ENCODE data around the gene PPT1.
"Not testable (repeated sequence)": the region's sequence is repeated elsewhere in the genome, so short reads cannot be mapped to it uniquely, and the experiment has no call there.

PPT1 gene

DNA sequence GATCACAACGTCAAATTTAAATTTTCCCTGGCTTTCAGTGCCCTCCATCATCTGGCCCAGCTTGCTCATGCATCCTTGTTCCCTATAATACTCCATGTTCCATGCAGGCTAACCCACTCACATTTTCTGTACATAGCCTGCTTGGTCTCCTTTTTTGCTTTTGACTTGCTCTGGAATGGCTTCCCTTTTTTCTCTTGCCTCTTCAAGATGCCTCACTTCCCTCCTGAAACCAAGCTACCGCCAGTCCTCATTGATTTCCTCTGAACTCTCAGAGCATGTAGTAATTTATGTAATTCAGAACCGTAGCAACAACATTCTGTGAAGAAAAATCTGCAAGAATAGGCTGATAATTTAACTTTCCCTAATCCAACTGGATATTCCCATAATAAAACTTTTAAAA, 46.2 kb downstream of the PPT1 start:
- ATAC-seq = no peak
- Mint-ChIP-seq H3K36me3 (ENCODE audit: low read depth) (peaks cover 59% of the 10 kb centered on the region), H3K4me1 (peaks cover 90% of the 10 kb centered on the region)

DNA sequence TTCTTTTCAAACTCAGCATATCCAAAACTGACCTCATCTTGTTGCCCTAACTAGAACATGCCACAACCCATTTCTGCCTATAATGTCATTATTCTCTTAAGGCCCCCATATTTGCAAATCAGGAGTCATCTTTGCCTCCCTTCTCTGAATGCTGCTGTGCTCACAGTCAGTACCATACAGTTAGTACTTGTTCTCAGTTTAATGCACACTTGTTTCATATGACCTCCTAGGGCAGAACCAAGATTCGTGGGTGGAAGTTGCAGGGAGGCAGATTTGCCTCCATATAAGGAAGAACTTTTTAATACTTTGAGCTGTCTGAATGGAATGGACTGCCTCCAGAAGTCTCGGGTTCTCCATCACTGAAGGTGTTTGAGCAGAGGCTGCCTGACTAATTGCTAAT, 47.3 kb downstream of the PPT1 start:
- DNase-seq = no peak
- no peaks in the 10 kb centered on the region for H3K27me3 Mint-ChIP-seq
- peaks cover 90% of the 10 kb centered on the region for H3K4me1 Mint-ChIP-seq
- peak overlapping the region; percentile 87 for H3K27ac Mint-ChIP-seq
- H3K36me3 Mint-ChIP-seq (ENCODE audit: low read depth) = peaks cover 62% of the 10 kb centered on the region
- H3K9me3 Mint-ChIP-seq = no peaks in the 10 kb centered on the region
- ATAC-seq = peak; percentile 84
- peak overlapping the region; percentile 38 for H3K4me3 Mint-ChIP-seq

More for the DNA sequence above, 46.2 kb downstream of the PPT1 start:
- DNase-seq = no peak
- Mint-ChIP-seq H3K9me3 (no peaks in the 10 kb centered on the region), H3K4me3 (peak overlapping the region; percentile 43), H3K27me3 (no peaks in the 10 kb centered on the region), H3K27ac (peak overlapping the region; percentile 66)

- peak overlapping the region; percentile 85 for H3K27ac Mint-ChIP-seq
- DNase-seq (no peak), ATAC-seq (peak; percentile 72)
- no peaks in the 10 kb centered on the region for H3K9me3 Mint-ChIP-seq
- no peaks in the 10 kb centered on the region for H3K27me3 Mint-ChIP-seq
- peaks cover 92% of the 10 kb centered on the region for H3K4me1 Mint-ChIP-seq
- peak overlapping the region; percentile 55 for H3K4me3 Mint-ChIP-seq
- peaks cover 67% of the 10 kb centered on the region for H3K36me3 Mint-ChIP-seq (ENCODE audit: low read depth)
These were observed 49.3 kb downstream of the PPT1 start for GRCh38 chr1:40047769-40048168.

DNA sequence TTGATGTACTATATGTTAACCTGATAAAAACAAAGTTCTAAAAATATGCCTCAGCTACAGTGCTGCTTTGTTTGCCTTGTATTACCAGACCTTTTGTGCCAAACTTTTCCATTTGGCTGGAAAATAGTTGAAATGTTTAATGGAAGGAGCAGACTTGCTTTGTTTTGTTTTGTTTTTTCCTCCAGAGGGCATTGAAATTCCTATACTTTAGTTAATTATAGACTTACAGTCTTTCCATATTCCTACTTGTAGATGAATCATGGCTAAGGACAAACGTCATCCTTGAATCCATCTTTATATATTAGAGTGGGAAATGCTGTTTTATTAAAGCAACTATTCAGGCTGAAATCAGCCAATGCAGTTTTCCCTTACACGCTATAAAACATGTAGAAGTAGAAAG, 49.8 kb downstream of the PPT1 start:
- Mint-ChIP-seq H3K27ac (peak overlapping the region; percentile 85), H3K9me3 (no peaks in the 10 kb centered on the region), H3K4me1 (peaks cover 94% of the 10 kb centered on the region), H3K36me3 (ENCODE audit: low read depth) (peaks cover 69% of the 10 kb centered on the region), H3K4me3 (peak overlapping the region; percentile 55), H3K27me3 (no peaks in the 10 kb centered on the region)
- DNase-seq (no peak), ATAC-seq (no peak)

DNA sequence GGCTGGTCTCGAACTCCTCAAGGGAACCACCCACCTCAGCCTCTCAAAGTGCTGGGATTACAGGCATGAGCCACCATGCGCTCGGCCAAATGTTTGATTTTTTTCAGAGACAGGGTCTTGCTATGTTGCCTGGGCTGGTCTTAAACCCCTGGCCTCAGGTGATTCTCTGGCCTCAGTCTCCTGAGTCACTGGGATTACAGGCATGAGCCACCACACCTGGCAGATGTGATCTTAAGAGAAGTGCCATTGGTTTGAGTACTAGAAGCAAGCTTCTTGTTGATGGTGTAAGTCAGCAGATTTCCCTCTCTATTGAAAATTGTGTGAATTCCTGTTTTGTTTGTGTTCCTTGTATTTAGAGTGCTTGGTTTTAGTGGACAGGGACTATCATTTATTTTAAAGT, 51.3 kb downstream of the PPT1 start:
- DNase-seq (no peak), ATAC-seq (no peak)
- H3K4me1 Mint-ChIP-seq = peaks cover 88% of the 10 kb centered on the region
- H3K36me3 Mint-ChIP-seq (ENCODE audit: low read depth) = peaks cover 73% of the 10 kb centered on the region
- H3K4me3 Mint-ChIP-seq = peak overlapping the region; percentile 47
- H3K9me3 Mint-ChIP-seq = no peaks in the 10 kb centered on the region
- H3K27me3 Mint-ChIP-seq = no peaks in the 10 kb centered on the region
- H3K27ac Mint-ChIP-seq = peak overlapping the region; percentile 81

- Mint-ChIP-seq H3K27ac (peak overlapping the region; percentile 81), H3K4me1 (peaks cover 84% of the 10 kb centered on the region), H3K27me3 (no peaks in the 10 kb centered on the region), H3K36me3 (ENCODE audit: low read depth) (peaks cover 70% of the 10 kb centered on the region), H3K4me3 (peak overlapping the region; percentile 66), H3K9me3 (no peaks in the 10 kb centered on the region)
- DNase-seq (no peak), ATAC-seq (no peak)
These were observed 51.9 kb downstream of the PPT1 start for GRCh38 chr1:40045182-40045581.

- Mint-ChIP-seq H3K9me3 (no peaks in the 10 kb centered on the region), H3K36me3 (ENCODE audit: low read depth) (peaks cover 62% of the 10 kb centered on the region), H3K27me3 (no peaks in the 10 kb centered on the region), H3K27ac (peak overlapping the region; percentile 97), H3K4me1 (peaks cover 79% of the 10 kb centered on the region), H3K4me3 (peak overlapping the region; percentile 99)
- DNase-seq = no peak
- no peak for ATAC-seq
These were observed 52.9 kb downstream of the PPT1 start for GRCh38 chr1:40044110-40044509.

- peak overlapping the region; percentile 99 for H3K4me3 Mint-ChIP-seq
- peak overlapping the region; percentile 97 for H3K27ac Mint-ChIP-seq
- no peaks in the 10 kb centered on the region for H3K27me3 Mint-ChIP-seq
- no peaks in the 10 kb centered on the region for H3K9me3 Mint-ChIP-seq
- ATAC-seq = no peak
- H3K36me3 Mint-ChIP-seq (ENCODE audit: low read depth) = peaks cover 53% of the 10 kb centered on the region
- DNase-seq = no peak
- peaks cover 75% of the 10 kb centered on the region for H3K4me1 Mint-ChIP-seq
These were observed 54.7 kb downstream of the PPT1 start for GRCh38 chr1:40042341-40042740.

GRCh38 chr1:40041466-40041838, 55.6 kb downstream of the PPT1 start:
- ATAC-seq = no peak
- Mint-ChIP-seq H3K4me1 (peaks cover 74% of the 10 kb centered on the region), H3K4me3 (peak overlapping the region; percentile 99), H3K36me3 (ENCODE audit: low read depth) (peaks cover 51% of the 10 kb centered on the region), H3K27ac (peak overlapping the region; percentile 97), H3K27me3 (no peaks in the 10 kb centered on the region), H3K9me3 (no peaks in the 10 kb centered on the region)
- no peak for DNase-seq

- DNase-seq (peak; percentile 100), ATAC-seq (peak; percentile 92)
- peak within 1 kb of the TSS; percentile 99 for H3K4me3 Mint-ChIP-seq
- no peaks in the 10 kb centered on the region for H3K27me3 Mint-ChIP-seq
- H3K4me1 Mint-ChIP-seq = peaks cover 73% of the 10 kb centered on the region
- H3K27ac Mint-ChIP-seq = peak within 1 kb of the TSS; percentile 97
- H3K9me3 Mint-ChIP-seq = no peaks in the 10 kb centered on the region
- H3K36me3 Mint-ChIP-seq (ENCODE audit: low read depth) = peaks cover 44% of the 10 kb centered on the region
These were observed 56.3 kb downstream of the PPT1 start, which contains the start of gene CAP1 for GRCh38 chr1:40040511-40041465. CAP1 (plus strand) TSS chr1:40040729; CDS start chr1:40059347, 18,618 bp downstream.

DNA sequence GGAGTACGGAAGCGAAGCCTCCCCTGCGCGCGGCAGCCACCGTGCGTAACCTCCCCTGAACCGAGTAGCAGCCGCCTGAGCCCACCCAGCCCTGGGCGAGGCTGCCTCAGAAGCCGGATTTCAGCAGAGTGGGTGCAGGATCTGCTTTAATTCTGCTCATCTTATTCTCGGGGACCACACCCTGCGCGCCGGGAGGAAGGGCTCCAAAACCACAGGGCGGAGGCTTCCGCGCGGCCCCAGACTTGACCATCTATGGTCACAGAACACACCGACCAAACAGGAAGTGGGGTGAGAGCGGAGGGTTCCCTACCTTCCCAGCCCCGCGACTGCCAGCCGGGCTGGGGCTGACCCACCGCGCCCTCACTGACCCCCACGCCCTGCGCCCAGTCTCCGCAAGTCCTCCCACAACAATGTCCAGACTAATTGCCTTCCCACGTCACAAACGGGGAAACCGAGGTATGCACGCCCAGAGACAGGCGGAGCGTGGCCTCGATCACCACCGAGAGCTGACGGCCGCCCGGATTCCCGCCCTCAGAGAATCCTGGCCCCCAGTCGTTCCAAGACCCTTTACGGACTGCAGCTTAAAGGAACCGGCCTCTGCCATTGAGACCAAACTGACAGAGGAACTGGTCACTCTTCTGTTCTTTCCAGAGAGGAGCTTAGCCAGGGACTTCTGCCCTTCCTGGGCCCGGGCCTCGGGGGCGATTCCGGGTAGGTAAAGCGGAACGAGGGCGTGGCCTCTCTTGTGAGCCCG, 57.1 kb downstream of the PPT1 start:
- Mint-ChIP-seq H3K4me1 (peaks cover 72% of the 10 kb centered on the region), H3K4me3 (peak overlapping the region; percentile 99), H3K27ac (peak overlapping the region; percentile 97), H3K9me3 (no peaks in the 10 kb centered on the region), H3K27me3 (no peaks in the 10 kb centered on the region), H3K36me3 (ENCODE audit: low read depth) (peaks cover 37% of the 10 kb centered on the region)
- ATAC-seq (peak; percentile 64), DNase-seq (peak; percentile 83)

DNA sequence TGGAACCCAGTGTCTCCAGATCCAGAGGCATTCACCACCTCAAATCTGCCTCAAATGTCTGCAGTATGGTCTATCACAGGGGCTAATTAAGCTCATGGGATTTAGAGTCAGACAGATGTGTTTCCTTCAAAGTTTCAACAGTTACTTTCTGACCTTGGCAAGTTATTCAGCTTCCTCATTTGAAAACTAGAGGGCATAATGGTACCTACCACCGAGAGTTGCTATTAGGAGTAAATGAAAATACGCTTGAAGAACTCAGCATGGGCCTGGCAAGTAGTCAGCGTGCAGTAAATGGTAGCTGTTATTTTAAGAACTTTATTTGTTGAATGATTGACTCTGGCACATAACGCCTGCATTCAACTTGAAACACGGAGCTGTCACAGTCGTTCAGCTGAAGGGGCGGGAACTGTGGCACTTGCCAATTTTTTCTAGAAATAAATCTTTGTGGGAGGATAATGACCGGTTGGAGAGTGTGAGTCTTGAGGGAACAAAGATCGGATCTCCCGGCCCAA, 57.8 kb downstream of the PPT1 start:
- ATAC-seq (no peak), DNase-seq (no peak)
- H3K27me3 Mint-ChIP-seq = no peaks in the 10 kb centered on the region
- H3K9me3 Mint-ChIP-seq = no peaks in the 10 kb centered on the region
- peak overlapping the region; percentile 97 for H3K27ac Mint-ChIP-seq
- H3K36me3 Mint-ChIP-seq (ENCODE audit: low read depth) = peaks cover 33% of the 10 kb centered on the region
- peak overlapping the region; percentile 99 for H3K4me3 Mint-ChIP-seq
- H3K4me1 Mint-ChIP-seq = peaks cover 73% of the 10 kb centered on the region

- peaks cover 27% of the 10 kb centered on the region for H3K36me3 Mint-ChIP-seq (ENCODE audit: low read depth)
- DNase-seq (no peak), ATAC-seq (no peak)
- H3K27me3 Mint-ChIP-seq = no peaks in the 10 kb centered on the region
- peak overlapping the region; percentile 97 for H3K27ac Mint-ChIP-seq
- peaks cover 72% of the 10 kb centered on the region for H3K4me1 Mint-ChIP-seq
- peak overlapping the region; percentile 99 for H3K4me3 Mint-ChIP-seq
- H3K9me3 Mint-ChIP-seq = no peaks in the 10 kb centered on the region
These were observed 58.4 kb downstream of the PPT1 start for GRCh38 chr1:40038697-40039096.

DNA sequence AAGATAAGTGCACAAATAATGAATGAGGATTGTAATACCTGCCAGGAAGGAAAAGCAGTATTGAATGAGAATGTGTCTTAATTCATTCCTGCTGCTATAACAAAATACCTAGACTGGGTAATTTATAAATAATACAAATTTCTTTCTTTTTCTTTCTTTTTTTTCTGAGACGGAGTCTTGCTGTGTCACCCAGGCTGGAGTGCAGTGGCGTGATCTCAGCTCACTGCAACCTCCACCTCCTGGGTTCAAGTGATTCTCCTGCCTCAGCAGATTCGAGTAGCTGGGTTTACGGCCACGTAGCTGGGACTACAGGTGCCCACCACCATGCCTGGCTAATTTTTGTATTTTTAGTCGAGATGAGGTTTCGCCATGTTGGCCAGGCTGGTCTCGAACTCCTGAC, 59.8 kb downstream of the PPT1 start:
- H3K36me3 Mint-ChIP-seq (ENCODE audit: low read depth) = peaks cover 15% of the 10 kb centered on the region
- not testable (repeated sequence) for H3K27ac Mint-ChIP-seq, H3K4me3 Mint-ChIP-seq, ATAC-seq, H3K9me3 Mint-ChIP-seq, DNase-seq, H3K27me3 Mint-ChIP-seq
- H3K4me1 Mint-ChIP-seq = peaks cover 66% of the 10 kb centered on the region
